Measurements from ENCODE around the gene PDE6H.

- TF ChIP-seq, protein P1, sequence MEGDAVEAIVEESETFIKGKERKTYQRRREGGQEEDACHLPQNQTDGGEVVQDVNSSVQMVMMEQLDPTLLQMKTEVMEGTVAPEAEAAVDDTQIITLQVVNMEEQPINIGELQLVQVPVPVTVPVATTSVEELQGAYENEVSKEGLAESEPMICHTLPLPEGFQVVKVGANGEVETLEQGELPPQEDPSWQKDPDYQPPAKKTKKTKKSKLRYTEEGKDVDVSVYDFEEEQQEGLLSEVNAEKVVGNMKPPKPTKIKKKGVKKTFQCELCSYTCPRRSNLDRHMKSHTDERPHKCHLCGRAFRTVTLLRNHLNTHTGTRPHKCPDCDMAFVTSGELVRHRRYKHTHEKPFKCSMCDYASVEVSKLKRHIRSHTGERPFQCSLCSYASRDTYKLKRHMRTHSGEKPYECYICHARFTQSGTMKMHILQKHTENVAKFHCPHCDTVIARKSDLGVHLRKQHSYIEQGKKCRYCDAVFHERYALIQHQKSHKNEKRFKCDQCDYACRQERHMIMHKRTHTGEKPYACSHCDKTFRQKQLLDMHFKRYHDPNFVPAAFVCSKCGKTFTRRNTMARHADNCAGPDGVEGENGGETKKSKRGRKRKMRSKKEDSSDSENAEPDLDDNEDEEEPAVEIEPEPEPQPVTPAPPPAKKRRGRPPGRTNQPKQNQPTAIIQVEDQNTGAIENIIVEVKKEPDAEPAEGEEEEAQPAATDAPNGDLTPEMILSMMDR (IDR thresholded peaks at IDR 0.05): no peak
- no peak for TF ChIP-seq POLR2A (IDR thresholded peaks at IDR 0.05)
Observed at GRCh38 chr12:14956024-14956891, 16.6 kb upstream of the PDE6H start.
